GM12872 (cell line): ENCODE measurements around the gene CCKAR.

ENCODE experiments used
- CTCF ChIP-seq: IDR thresholded peaks from 3 replicates; pipeline ENCODE4 v1.5.1; 2011; ENCODE audit warnings: low read depth, mild to moderate bottlenecking, low read length, moderate library complexity; ENCODE audit not compliant: insufficient read depth

CCKAR gene

GRCh38 chr4:26490111-26490959, at the start of gene CCKAR:
Gene CCKAR (minus strand): TSS chr4:26490484. CDS start chr4:26490267, 217 bp downstream.
- no peak for TF ChIP-seq CTCF

GRCh38 chr4:26533685-26534084, 43.4 kb upstream of the CCKAR start:
- no peak for TF ChIP-seq CTCF

GRCh38 chr4:26531491-26532116, 41.3 kb upstream of the CCKAR start:
- no peak for TF ChIP-seq CTCF

- TF ChIP-seq CTCF = no peak
Measured at GRCh38 chr4:26530099-26530498, 39.8 kb upstream of the CCKAR start.

GRCh38 chr4:26529479-26529878, 39.2 kb upstream of the CCKAR start:
- no peak for TF ChIP-seq CTCF

- no peak for TF ChIP-seq CTCF
Measured at GRCh38 chr4:26525771-26526150, 35.5 kb upstream of the CCKAR start.

GRCh38 chr4:26525136-26525770, 35.0 kb upstream of the CCKAR start:
- TF ChIP-seq CTCF = no peak
